ENCODE measurements around the gene MCF2L2.

GRCh38 chr3:183208260-183208659 is 220.2 kb downstream of the MCF2L2 start:
- TF ChIP-seq CTCF (IDR thresholded peaks at IDR 0.05), result no peak
- no peak for TF ChIP-seq POLR2A (IDR thresholded peaks at IDR 0.05)
